Measurements from ENCODE around the gene SCEL.

GRCh38 chr13:77537289-77537919, 1.9 kb downstream of the SCEL start:
- TF ChIP-seq CTCF (IDR thresholded peaks at IDR 0.05; ENCODE audit: low read length) (no peak), EZH2phosphoT487 (IDR thresholded peaks at IDR 0.05; ENCODE audit: low read length) (no peak), EZH2 (optimal IDR thresholded peaks at IDR 0.05; ENCODE audit: low read depth, low read length) (no peak)

Data from MM.1S (cell line).